Measurements from ENCODE around the gene SYNCRIP.

DNA sequence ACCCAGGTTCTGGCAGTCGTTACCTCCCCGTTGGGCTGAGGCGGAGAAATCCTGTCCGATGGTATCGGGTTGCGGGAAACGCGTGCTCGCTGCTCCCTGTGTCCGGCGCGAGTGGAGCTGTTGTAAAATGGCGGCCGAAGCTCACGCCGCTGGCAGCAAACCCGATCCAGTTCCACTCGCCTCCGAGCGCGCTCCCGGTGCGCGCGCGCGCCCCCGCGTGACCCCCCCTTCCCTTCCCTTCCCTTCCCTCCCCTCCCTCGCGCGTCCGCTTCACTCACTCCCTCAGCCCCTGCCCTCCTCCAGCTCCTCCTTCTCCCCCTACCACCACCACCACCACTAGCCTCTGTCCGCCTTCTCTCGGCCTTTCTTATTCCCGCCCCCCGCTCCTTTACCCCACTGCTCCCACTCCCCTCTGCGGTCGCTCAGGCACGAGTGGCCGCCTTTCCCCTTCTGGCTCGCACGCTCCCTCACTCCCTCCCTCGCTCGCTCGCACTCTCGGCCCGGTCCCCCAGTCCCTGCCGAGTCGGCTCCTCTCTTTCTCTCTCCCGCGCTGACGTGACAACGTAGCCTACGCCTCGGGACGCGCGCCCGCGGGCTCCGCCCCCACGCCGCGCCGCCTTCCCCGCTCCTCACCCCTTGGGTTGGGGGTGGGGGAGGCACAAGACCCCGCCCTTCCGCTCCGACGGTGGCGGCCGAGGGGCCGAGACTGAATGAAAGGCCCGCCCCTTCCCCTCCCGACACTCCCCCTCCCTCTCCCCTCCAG, at the start of gene SYNCRIP:
- TF ChIP-seq, protein P1, sequence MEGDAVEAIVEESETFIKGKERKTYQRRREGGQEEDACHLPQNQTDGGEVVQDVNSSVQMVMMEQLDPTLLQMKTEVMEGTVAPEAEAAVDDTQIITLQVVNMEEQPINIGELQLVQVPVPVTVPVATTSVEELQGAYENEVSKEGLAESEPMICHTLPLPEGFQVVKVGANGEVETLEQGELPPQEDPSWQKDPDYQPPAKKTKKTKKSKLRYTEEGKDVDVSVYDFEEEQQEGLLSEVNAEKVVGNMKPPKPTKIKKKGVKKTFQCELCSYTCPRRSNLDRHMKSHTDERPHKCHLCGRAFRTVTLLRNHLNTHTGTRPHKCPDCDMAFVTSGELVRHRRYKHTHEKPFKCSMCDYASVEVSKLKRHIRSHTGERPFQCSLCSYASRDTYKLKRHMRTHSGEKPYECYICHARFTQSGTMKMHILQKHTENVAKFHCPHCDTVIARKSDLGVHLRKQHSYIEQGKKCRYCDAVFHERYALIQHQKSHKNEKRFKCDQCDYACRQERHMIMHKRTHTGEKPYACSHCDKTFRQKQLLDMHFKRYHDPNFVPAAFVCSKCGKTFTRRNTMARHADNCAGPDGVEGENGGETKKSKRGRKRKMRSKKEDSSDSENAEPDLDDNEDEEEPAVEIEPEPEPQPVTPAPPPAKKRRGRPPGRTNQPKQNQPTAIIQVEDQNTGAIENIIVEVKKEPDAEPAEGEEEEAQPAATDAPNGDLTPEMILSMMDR (conservative IDR thresholded peaks at IDR 0.05): no peak
- TF ChIP-seq ZFX (IDR thresholded peaks at IDR 0.05): no peak

All from C4-2B (cell line).